ENCODE measurements around the gene GPC6.

DNA sequence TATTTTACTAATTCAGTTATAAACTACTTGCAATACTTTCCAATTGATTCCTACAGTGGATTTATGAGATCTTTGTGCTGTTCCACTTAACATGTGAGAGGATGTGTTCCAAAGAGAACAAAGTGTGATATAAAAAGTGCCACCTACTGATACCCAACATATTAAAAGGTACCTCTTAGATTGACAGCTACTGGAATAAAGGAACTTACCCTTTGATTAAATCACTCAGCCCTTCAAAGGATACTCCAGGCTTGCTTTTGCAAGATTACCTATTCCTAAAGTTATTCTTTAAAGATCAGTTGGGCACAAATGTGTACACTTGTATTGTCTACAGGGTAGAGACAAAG is 1187.0 kb downstream of the GPC6 start:
- TF ChIP-seq CTCF (IDR thresholded peaks at IDR 0.05; ENCODE audit: low read length) (no peak), EZH2 (IDR thresholded peaks at IDR 0.05; ENCODE audit: borderline replicate concordance, low read length) (no peak)

Measured in OCI-LY1 (cell line).